ENCODE results near the gene PPARGC1A. TPM values are rescaled to one million over a fixed set of nuclear protein-coding genes. Genes with fewer than 3 reads are reported as not detected.
A peak's percentile ranks its signal among the peaks of the same experiment; 100 is the strongest.

Gene PPARGC1A
- total and polyA plus RNA-seq, 3 experiments from 2014 or later: not detected

- H3K36me3 ChIP-seq (ENCODE audit: insufficient read depth, low read length): no peaks in the 10 kb centered on the region
- H3K4me1 Mint-ChIP-seq: peaks cover 3 to 12% (median 7%) of the 10 kb centered on the region in 3 donors
- no peaks in the 10 kb centered on the region for H3K9me3 ChIP-seq (ENCODE audit: low read length)
- no peaks in the 10 kb centered on the region for H3K4me1 ChIP-seq (ENCODE audit: insufficient read depth, low read length)
- H3K27ac Mint-ChIP-seq: no peak overlapping the region
- peaks cover 0 to 2% (median 0%) of the 10 kb centered on the region in 3 donors for H3K36me3 Mint-ChIP-seq
- H3K4me3 Mint-ChIP-seq: peak overlapping the region in 2 of 7 donors; percentile 31 to 35
- no peak overlapping the region for H3K4me3 ChIP-seq (ENCODE audit: low read length)
- DNase-seq: no peak
- CTCF ChIA-PET: interaction anchor here (1.2 kb wide), 1 partner anchor 23 kb away, joined by 3 read pairs; no protein-coding TSS in a partner anchor
- peaks cover 0 to 2% (median 0%) of the 10 kb centered on the region in 5 donors for H3K9me3 Mint-ChIP-seq
- no peaks in the 10 kb centered on the region for H3K27me3 ChIP-seq (ENCODE audit: insufficient read depth, low read length, poor library complexity, severe bottlenecking)
- POLR2A ChIA-PET: no interaction called here
- no peak overlapping the region for H3K27ac ChIP-seq (ENCODE audit: low read depth, low read length)
- peaks cover 0 to 1% of the 10 kb centered on the region in 2 donors for H3K27me3 Mint-ChIP-seq
Measured at GRCh38 chr4:23889391-23889790, 456 bp downstream of the PPARGC1A start.

- Mint-ChIP-seq H3K4me1 (peaks cover 3 to 12% (median 7%) of the 10 kb centered on the region in 3 donors), H3K27me3 (peaks cover 0 to 1% of the 10 kb centered on the region in 2 donors), H3K27ac (peak overlapping the region in 1 of 8 donors; percentile 60), H3K9me3 (peaks cover 0 to 2% (median 0%) of the 10 kb centered on the region in 5 donors), H3K4me3 (no peak overlapping the region), H3K36me3 (peaks cover 0 to 2% (median 0%) of the 10 kb centered on the region in 3 donors)
- no peaks in the 10 kb centered on the region for H3K27me3 ChIP-seq (ENCODE audit: insufficient read depth, low read length, poor library complexity, severe bottlenecking)
- POLR2A ChIA-PET: no interaction called here
- no peaks in the 10 kb centered on the region for H3K36me3 ChIP-seq (ENCODE audit: insufficient read depth, low read length)
- no peaks in the 10 kb centered on the region for H3K9me3 ChIP-seq (ENCODE audit: low read length)
- H3K4me3 ChIP-seq (ENCODE audit: low read length): no peak overlapping the region
- CTCF ChIA-PET: interaction anchor here (1.2 kb wide), 1 partner anchor 22 kb away, joined by 3 read pairs; no protein-coding TSS in a partner anchor
- no peaks in the 10 kb centered on the region for H3K4me1 ChIP-seq (ENCODE audit: insufficient read depth, low read length)
- DNase-seq: no peak
- H3K27ac ChIP-seq (ENCODE audit: low read depth, low read length): no peak overlapping the region
Measured at GRCh38 chr4:23888421-23889319, 1.2 kb downstream of the PPARGC1A start.

GRCh38 chr4:23887989-23888388 lies 1.9 kb downstream of the PPARGC1A start:
- Histone ChIP-seq H3K4me1 (ENCODE audit: insufficient read depth, low read length) (no peaks in the 10 kb centered on the region), H3K36me3 (ENCODE audit: insufficient read depth, low read length) (no peaks in the 10 kb centered on the region), H3K4me3 (ENCODE audit: low read length) (no peak overlapping the region), H3K9me3 (ENCODE audit: low read length) (no peaks in the 10 kb centered on the region), H3K27ac (ENCODE audit: low read depth, low read length) (no peak overlapping the region), H3K27me3 (ENCODE audit: insufficient read depth, low read length, poor library complexity, severe bottlenecking) (no peaks in the 10 kb centered on the region)
- H3K9me3 Mint-ChIP-seq: peaks cover 0 to 3% (median 0%) of the 10 kb centered on the region in 5 donors
- peaks cover 3 to 12% (median 7%) of the 10 kb centered on the region in 3 donors for H3K4me1 Mint-ChIP-seq
- peak overlapping the region in 1 of 8 donors; percentile 60 for H3K27ac Mint-ChIP-seq
- CTCF ChIA-PET: no interaction called here
- POLR2A ChIA-PET: no interaction called here
- peaks cover 0 to 1% of the 10 kb centered on the region in 2 donors for H3K27me3 Mint-ChIP-seq
- H3K4me3 Mint-ChIP-seq: no peak overlapping the region
- H3K36me3 Mint-ChIP-seq: peaks cover 0 to 2% (median 0%) of the 10 kb centered on the region in 3 donors
- no peak for DNase-seq

GRCh38 chr4:23887173-23887572 lies 2.7 kb downstream of the PPARGC1A start:
- H3K9me3 ChIP-seq (ENCODE audit: low read length): no peaks in the 10 kb centered on the region
- H3K27ac Mint-ChIP-seq: no peak overlapping the region
- POLR2A ChIA-PET: no interaction called here

GRCh38 chr4:23885943-23886590 lies 3.8 kb downstream of the PPARGC1A start:
- Histone ChIP-seq H3K4me3 (ENCODE audit: low read length) (no peak overlapping the region), H3K27ac (ENCODE audit: low read depth, low read length) (no peak overlapping the region), H3K36me3 (ENCODE audit: insufficient read depth, low read length) (no peaks in the 10 kb centered on the region), H3K9me3 (ENCODE audit: low read length) (no peaks in the 10 kb centered on the region), H3K4me1 (ENCODE audit: insufficient read depth, low read length) (no peaks in the 10 kb centered on the region), H3K27me3 (ENCODE audit: insufficient read depth, low read length, poor library complexity, severe bottlenecking) (no peaks in the 10 kb centered on the region)
- no peak overlapping the region for H3K27ac Mint-ChIP-seq
- no peak overlapping the region for H3K4me3 Mint-ChIP-seq
- peaks cover 3 to 12% (median 7%) of the 10 kb centered on the region in 3 donors for H3K4me1 Mint-ChIP-seq
- ChIA-PET POLR2A (no interaction called here), CTCF (no interaction called here)
- H3K36me3 Mint-ChIP-seq: peaks cover 0 to 2% (median 0%) of the 10 kb centered on the region in 3 donors
- no peak for DNase-seq
- H3K9me3 Mint-ChIP-seq: peaks cover 0 to 5% (median 0%) of the 10 kb centered on the region in 5 donors
- H3K27me3 Mint-ChIP-seq: peaks cover 0 to 1% of the 10 kb centered on the region in 2 donors

More at GRCh38 chr4:23887173-23887572, 2.7 kb downstream of the PPARGC1A start:
- Mint-ChIP-seq H3K9me3 (peaks cover 0 to 5% (median 0%) of the 10 kb centered on the region in 5 donors), H3K4me3 (no peak overlapping the region), H3K36me3 (peaks cover 0 to 2% (median 0%) of the 10 kb centered on the region in 3 donors), H3K4me1 (peaks cover 3 to 12% (median 7%) of the 10 kb centered on the region in 3 donors), H3K27me3 (peaks cover 0 to 1% of the 10 kb centered on the region in 2 donors)
- no peaks in the 10 kb centered on the region for H3K27me3 ChIP-seq (ENCODE audit: insufficient read depth, low read length, poor library complexity, severe bottlenecking)
- H3K4me3 ChIP-seq (ENCODE audit: low read length): no peak overlapping the region
- no peak overlapping the region for H3K27ac ChIP-seq (ENCODE audit: low read depth, low read length)
- no peaks in the 10 kb centered on the region for H3K36me3 ChIP-seq (ENCODE audit: insufficient read depth, low read length)
- H3K4me1 ChIP-seq (ENCODE audit: insufficient read depth, low read length): no peaks in the 10 kb centered on the region
- no peak for DNase-seq
- CTCF ChIA-PET: no interaction called here

GRCh38 chr4:23884741-23885140 lies 5.1 kb downstream of the PPARGC1A start:
- Histone ChIP-seq H3K27me3 (ENCODE audit: insufficient read depth, low read length, poor library complexity, severe bottlenecking) (no peaks in the 10 kb centered on the region), H3K27ac (ENCODE audit: low read depth, low read length) (no peak overlapping the region), H3K36me3 (ENCODE audit: insufficient read depth, low read length) (no peaks in the 10 kb centered on the region), H3K4me3 (ENCODE audit: low read length) (no peak overlapping the region), H3K4me1 (ENCODE audit: insufficient read depth, low read length) (no peaks in the 10 kb centered on the region), H3K9me3 (ENCODE audit: low read length) (no peaks in the 10 kb centered on the region)
- no peak for DNase-seq
- H3K36me3 Mint-ChIP-seq: peaks cover 0 to 2% (median 0%) of the 10 kb centered on the region in 3 donors
- no peak overlapping the region for H3K27ac Mint-ChIP-seq
- peaks cover 2 to 7% (median 4%) of the 10 kb centered on the region in 3 donors for H3K4me1 Mint-ChIP-seq
- CTCF ChIA-PET: no interaction called here
- POLR2A ChIA-PET: no interaction called here
- peaks cover 0 to 6% (median 5%) of the 10 kb centered on the region in 5 donors for H3K9me3 Mint-ChIP-seq
- peaks cover 0 to 1% of the 10 kb centered on the region in 2 donors for H3K27me3 Mint-ChIP-seq
- no peak overlapping the region for H3K4me3 Mint-ChIP-seq

GRCh38 chr4:23884261-23884660 lies 5.6 kb downstream of the PPARGC1A start:
- H3K4me1 ChIP-seq (ENCODE audit: insufficient read depth, low read length): no peaks in the 10 kb centered on the region
- H3K36me3 ChIP-seq (ENCODE audit: insufficient read depth, low read length): no peaks in the 10 kb centered on the region
- H3K27ac ChIP-seq (ENCODE audit: low read depth, low read length): no peak overlapping the region
- H3K4me1 Mint-ChIP-seq: peaks cover 0 to 5% (median 0%) of the 10 kb centered on the region in 3 donors
- H3K27ac Mint-ChIP-seq: no peak overlapping the region
- no peak for DNase-seq
- POLR2A ChIA-PET: no interaction called here
- peaks cover 0 to 2% (median 0%) of the 10 kb centered on the region in 3 donors for H3K36me3 Mint-ChIP-seq
- no peaks in the 10 kb centered on the region for H3K9me3 ChIP-seq (ENCODE audit: low read length)
- H3K27me3 Mint-ChIP-seq: no peaks in the 10 kb centered on the region
- no peaks in the 10 kb centered on the region for H3K27me3 ChIP-seq (ENCODE audit: insufficient read depth, low read length, poor library complexity, severe bottlenecking)
- no peak overlapping the region for H3K4me3 ChIP-seq (ENCODE audit: low read length)
- no peak overlapping the region for H3K4me3 Mint-ChIP-seq
- CTCF ChIA-PET: no interaction called here
- peaks cover 0 to 7% (median 5%) of the 10 kb centered on the region in 5 donors for H3K9me3 Mint-ChIP-seq

Data from CD8-positive, alpha-beta memory T cell (primary cell).